HG02763 (cell line): Measurements from ENCODE around the gene TMCO4.

Source experiments
- ATAC-seq: cut with Tn5 transposase; IDR thresholded peaks from one replicate; pipeline ENCODE4 v1.9.1; 2021; ENCODE audit warnings: mild to moderate bottlenecking, moderate library complexity; ENCODE audit not compliant: unreplicated experiment

TMCO4 gene

GRCh38 chr1:19662313-19662712 lies 137.4 kb downstream of the TMCO4 start:
- no peak for ATAC-seq

GRCh38 chr1:19661721-19662228 lies 137.9 kb downstream of the TMCO4 start:
- ATAC-seq: no peak

- ATAC-seq: no peak
Observed at GRCh38 chr1:19658186-19658585, 141.5 kb downstream of the TMCO4 start.

GRCh38 chr1:19657511-19657910 lies 142.2 kb downstream of the TMCO4 start:
- ATAC-seq: no peak

- ATAC-seq: no peak
Observed at GRCh38 chr1:19656780-19657466, 142.8 kb downstream of the TMCO4 start.

GRCh38 chr1:19656134-19656779 lies 143.5 kb downstream of the TMCO4 start:
- no peak for ATAC-seq

GRCh38 chr1:19655718-19656080 lies 144.0 kb downstream of the TMCO4 start:
- no peak for ATAC-seq

- no peak for ATAC-seq
Observed at GRCh38 chr1:19654886-19655717, 144.6 kb downstream of the TMCO4 start.

GRCh38 chr1:19654386-19654785 lies 145.3 kb downstream of the TMCO4 start:
- no peak for ATAC-seq

GRCh38 chr1:19651141-19651737 lies 148.5 kb downstream of the TMCO4 start:
- ATAC-seq: no peak

- ATAC-seq: no peak
Observed at GRCh38 chr1:19650416-19651140, 149.1 kb downstream of the TMCO4 start.

- ATAC-seq: no peak
Observed at GRCh38 chr1:19648689-19649088, 151.0 kb downstream of the TMCO4 start.

GRCh38 chr1:19648239-19648638 lies 151.5 kb downstream of the TMCO4 start:
- ATAC-seq: no peak

GRCh38 chr1:19647643-19648042 lies 152.1 kb downstream of the TMCO4 start:
- ATAC-seq: no peak

GRCh38 chr1:19646377-19647319 lies 153.1 kb downstream of the TMCO4 start:
- ATAC-seq: no peak

GRCh38 chr1:19645411-19646251 lies 154.1 kb downstream of the TMCO4 start:
- ATAC-seq: no peak

GRCh38 chr1:19644681-19645410 lies 154.9 kb downstream of the TMCO4 start:
- ATAC-seq: no peak

- no peak for ATAC-seq
Observed at GRCh38 chr1:19644395-19644680, 155.4 kb downstream of the TMCO4 start.
